GM12874 (cell line): ENCODE results near the gene DNAJC1.

Experiments
- CTCF ChIP-seq: IDR thresholded peaks from 2 replicates; pipeline ENCODE4 v1.5.1; 2011; ENCODE audit warnings: low read depth, mild to moderate bottlenecking, control low read depth, low read length, moderate library complexity; ENCODE audit not compliant: insufficient read depth

The DNAJC1 gene

GRCh38 chr10:21826725-21827124 is 176.8 kb downstream of the DNAJC1 start:
- no peak for TF ChIP-seq CTCF

- no peak for TF ChIP-seq CTCF
Observed at GRCh38 chr10:21825345-21825744, 178.2 kb downstream of the DNAJC1 start.

GRCh38 chr10:21824409-21824808 is 179.1 kb downstream of the DNAJC1 start:
- no peak for TF ChIP-seq CTCF

- TF ChIP-seq CTCF = no peak
Observed at GRCh38 chr10:21823617-21824016, 179.9 kb downstream of the DNAJC1 start.

GRCh38 chr10:21820952-21821351 is 182.6 kb downstream of the DNAJC1 start:
- TF ChIP-seq CTCF = no peak

GRCh38 chr10:21814866-21815265 is 188.7 kb downstream of the DNAJC1 start:
- no peak for TF ChIP-seq CTCF

GRCh38 chr10:21813946-21814345 is 189.6 kb downstream of the DNAJC1 start:
- no peak for TF ChIP-seq CTCF

- TF ChIP-seq CTCF = no peak
Observed at GRCh38 chr10:21811245-21811585, 192.3 kb downstream of the DNAJC1 start.
